Stimulated activated CD4-positive, alpha-beta T cell treated with anti-CD3 and anti-CD28 coated beads, Interleukin-2, amount 100 ng/mL, for 48 hours (primary cell): ENCODE measurements around the gene CRYBG2.
A peak's percentile ranks its signal among the peaks of the same experiment; 100 is the strongest.
"Not testable (repeated sequence)": the region's sequence is repeated elsewhere in the genome, so short reads cannot be mapped to it uniquely, and the experiment has no call there.

Source experiments
- DNase-seq, 2 donors: peaks; one replicate each; pipeline ENCODE4 v3.0.0-alpha.2; 2020

Gene CRYBG2

GRCh38 chr1:26350343-26350700 lies 3.6 kb downstream of the CRYBG2 start:
- no peak for DNase-seq

DNA sequence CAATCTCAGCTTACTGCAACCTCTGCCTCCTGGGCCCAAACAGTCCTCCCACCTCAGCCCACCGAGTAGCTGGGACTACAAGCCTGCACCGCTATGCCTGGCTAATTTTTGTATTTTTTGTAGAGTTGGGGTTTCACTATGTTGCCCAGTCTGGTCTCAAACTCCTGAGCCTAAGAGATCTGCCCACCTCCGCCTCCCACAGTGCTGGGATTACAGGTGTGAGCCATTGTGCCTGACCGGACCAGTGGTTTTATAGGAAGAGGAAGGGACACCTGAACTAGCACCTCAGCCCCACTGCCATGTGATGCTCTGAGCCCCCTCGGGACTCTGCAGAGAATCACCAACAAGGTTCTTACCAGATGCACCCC lies 4.1 kb downstream of the CRYBG2 start:
- no peak for DNase-seq

- no peak for DNase-seq
Measured at GRCh38 chr1:26349188-26349876, 4.6 kb downstream of the CRYBG2 start.

- DNase-seq: no peak
Measured at GRCh38 chr1:26346274-26347033, 7.5 kb downstream of the CRYBG2 start.

- DNase-seq: no peak
Measured at GRCh38 chr1:26345718-26346117, 8.2 kb downstream of the CRYBG2 start.

GRCh38 chr1:26344147-26344920 lies 9.6 kb downstream of the CRYBG2 start:
- DNase-seq: no peak

GRCh38 chr1:26340047-26340481 lies 13.9 kb downstream of the CRYBG2 start:
- no peak for DNase-seq

GRCh38 chr1:26338670-26339069 lies 15.3 kb downstream of the CRYBG2 start:
- no peak for DNase-seq

DNA sequence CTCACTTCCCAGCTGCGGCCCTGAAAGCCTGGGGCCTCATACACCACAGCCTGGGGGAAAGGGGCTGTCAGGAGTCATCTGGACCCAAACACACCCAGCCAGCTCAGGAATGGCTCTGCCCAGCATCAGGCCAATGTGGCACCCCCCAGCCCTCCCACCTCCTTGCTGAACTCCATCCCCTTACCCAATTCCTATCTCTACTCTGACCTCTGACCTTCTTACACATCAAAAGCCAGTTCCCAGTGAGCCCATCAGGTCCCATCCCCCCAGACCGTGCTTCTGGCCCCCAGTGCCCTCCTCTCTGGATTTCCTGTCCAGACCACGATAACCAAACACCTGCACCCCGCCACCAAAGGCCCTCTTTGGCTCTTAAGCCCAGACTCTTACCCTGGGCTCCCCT lies 16.3 kb downstream of the CRYBG2 start:
- no peak for DNase-seq

- DNase-seq: no peak
Measured at GRCh38 chr1:26337206-26337535, 16.8 kb downstream of the CRYBG2 start.

GRCh38 chr1:26336477-26337205 lies 17.3 kb downstream of the CRYBG2 start:
- DNase-seq: peak; percentile 75 to 87

- DNase-seq: no peak
Measured at GRCh38 chr1:26335774-26336476, 18.0 kb downstream of the CRYBG2 start.

- DNase-seq: not testable (repeated sequence)
Measured at GRCh38 chr1:26333312-26333711, 20.6 kb downstream of the CRYBG2 start.

GRCh38 chr1:26330276-26330675 lies 23.7 kb downstream of the CRYBG2 start:
- no peak for DNase-seq

- DNase-seq: not testable (repeated sequence)
Measured at GRCh38 chr1:26329380-26329779, 24.6 kb downstream of the CRYBG2 start.

DNA sequence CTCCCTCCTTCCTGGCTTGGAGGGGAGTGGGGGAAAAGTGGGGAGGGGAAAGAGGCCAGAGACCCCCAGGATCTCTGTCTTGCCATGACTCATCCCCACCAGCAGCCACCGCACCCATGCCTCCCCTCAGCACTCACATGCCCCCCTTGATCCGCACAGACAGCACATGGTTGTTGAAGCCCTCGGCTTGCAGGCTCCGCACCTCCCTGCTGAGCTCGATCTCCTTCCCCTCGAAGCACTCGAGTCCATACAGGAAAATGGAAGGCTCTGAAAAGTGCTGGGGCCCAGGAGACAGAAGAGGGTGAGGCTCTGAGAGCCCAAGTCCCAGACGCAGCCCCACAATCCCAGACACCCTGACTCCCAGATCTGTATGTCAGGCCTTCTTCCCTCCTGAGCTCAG lies 25.3 kb downstream of the CRYBG2 start:
- DNase-seq: no peak

- DNase-seq: no peak
Measured at GRCh38 chr1:26327956-26328362, 26.0 kb downstream of the CRYBG2 start.

GRCh38 chr1:26324550-26324949 lies 29.4 kb downstream of the CRYBG2 start:
- DNase-seq: no peak

DNA sequence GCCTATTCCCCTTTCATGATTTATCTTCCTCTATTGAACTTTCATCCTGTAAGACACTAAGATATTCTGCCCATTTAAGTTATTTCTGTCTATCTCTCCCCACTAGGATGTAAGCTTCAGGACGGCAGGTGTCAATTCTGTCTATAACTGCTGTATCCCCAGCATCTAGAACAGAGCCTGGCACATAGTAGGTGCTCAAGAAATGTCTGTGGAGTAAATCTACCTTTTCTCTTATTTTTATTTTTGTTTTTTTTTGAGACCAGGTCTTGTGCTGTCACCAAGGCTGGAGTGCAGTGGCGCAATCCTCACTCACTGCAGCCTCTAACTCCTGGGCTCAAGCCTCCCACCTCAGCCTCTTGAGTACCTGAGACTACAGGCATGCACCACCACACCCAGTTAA lies 30.5 kb downstream of the CRYBG2 start:
- no peak for DNase-seq

GRCh38 chr1:26322042-26322331 lies 31.9 kb downstream of the CRYBG2 start:
- DNase-seq: no peak

DNA sequence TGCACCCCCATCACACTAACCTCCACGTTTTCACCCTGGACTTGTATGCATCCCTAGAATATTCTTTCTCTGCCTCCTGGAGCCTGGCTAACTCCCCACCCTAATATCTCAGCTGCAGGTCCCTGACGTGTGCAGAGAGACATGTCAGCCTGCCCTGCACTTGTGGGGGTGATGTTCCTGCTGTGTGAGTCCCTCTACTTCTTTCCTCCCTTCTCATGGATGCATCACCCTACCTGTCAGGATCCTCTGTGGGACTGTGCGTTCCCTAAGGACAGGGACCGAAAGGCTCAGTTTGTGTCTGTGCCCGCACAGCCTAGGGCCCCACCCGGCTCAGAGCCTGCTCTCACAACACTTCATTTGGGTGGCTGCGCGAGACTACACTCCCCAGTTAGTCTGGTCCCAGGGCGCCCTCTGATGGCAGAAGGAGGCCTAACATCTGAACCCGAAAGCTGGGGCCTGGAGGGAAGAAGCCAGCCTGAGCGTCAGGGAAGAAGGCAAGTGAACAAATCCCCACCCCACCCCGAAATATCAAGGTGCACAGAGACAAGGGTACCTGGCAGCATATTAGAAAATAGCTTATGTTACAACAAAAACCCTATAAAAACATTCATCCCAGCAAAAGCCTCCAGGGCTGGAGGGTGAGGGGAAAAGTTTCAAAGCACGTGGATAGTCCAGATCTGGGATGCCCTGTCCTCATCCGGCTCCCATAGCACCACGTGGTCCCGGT lies 32.5 kb downstream of the CRYBG2 start:
- DNase-seq: peak; percentile 98 to 99

GRCh38 chr1:26320896-26321295 lies 33.0 kb downstream of the CRYBG2 start:
- DNase-seq: no peak
